Sigmoid colon (tissue), 7 donors: ENCODE data around the gene LSM12. TPM values are rescaled to one million over a fixed set of nuclear protein-coding genes. Genes with fewer than 3 reads are reported as not detected.

ENCODE experiments used
- DNase-seq: peaks from one replicate; pipeline ENCODE4 v3.0.0-alpha.2; 2019
- H3K27ac ChIP-seq, 4 donors: fragments of 200-600 bp; sonication (generic); one replicate each; pipeline ENCODE4 v1.5.1; 2016 to 2019; ENCODE audit warnings: mild to moderate bottlenecking in 1 of 4
- H3K27me3 ChIP-seq, 3 donors: fragments of 200-600 bp; sonication (generic); one replicate each; pipeline ENCODE4 v1.5.1; 2019; ENCODE audit warnings: mild to moderate bottlenecking in 1 of 3
- H3K36me3 ChIP-seq, 4 donors: fragments of 200-600 bp; sonication (generic); one replicate each; pipeline ENCODE4 v1.5.1; 2016 to 2019
- H3K4me1 ChIP-seq, 4 donors: fragments of 200-600 bp; sonication (generic); one replicate each; pipeline ENCODE4 v1.5.1; 2017 to 2019
- H3K4me3 ChIP-seq, 4 donors: fragments of 200-600 bp; sonication (generic); one replicate each; pipeline ENCODE4 v1.5.1; 2017 to 2019; ENCODE audit warnings: mild to moderate bottlenecking in 2 of 4, moderate library complexity in 1 of 4
- H3K9me3 ChIP-seq, 4 donors: fragments of 200-600 bp in 3 of 4; sonication (generic) in 3 of 4; one replicate each; pipeline versions ENCODE4 v1.5.1 to v1.6.1; 2013 to 2019
- CTCF ChIP-seq, 4 experiments: fragments of 450-650 bp in 3 of 4; fragments of 200-600 bp in 1 of 4; IDR thresholded peaks; one replicate each; pipeline ENCODE4 v1.5.1; 2016 to 2019; ENCODE audit warnings: antibody characterized with exemption in 4 of 4, mild to moderate bottlenecking in 3 of 4, moderate library complexity in 2 of 4
- EP300 ChIP-seq, 4 donors: sonication (generic); formaldehyde crosslinking; IDR thresholded peaks; one replicate each; pipeline ENCODE4 v1.6.1; 2017; ENCODE audit warnings: antibody characterized with exemption in 4 of 4
- POLR2A ChIP-seq, 2 donors: fragments of 450-650 bp; IDR thresholded peaks; one replicate each; pipeline ENCODE4 v1.6.1; 2016; ENCODE audit warnings: antibody characterized with exemption in 2 of 2, mild to moderate bottlenecking in 2 of 2, moderate library complexity in 2 of 2
- POLR2AphosphoS5 ChIP-seq, 4 donors: sonication (generic); formaldehyde crosslinking; IDR thresholded peaks; one replicate each; pipeline ENCODE4 v1.6.1; 2017; ENCODE audit warnings: antibody characterized with exemption in 4 of 4
- WGBS, 2 donors: extraction: QIAGEN DNeasy Blood & Tissue Kit; methylation state at CpG; one replicate each; pipeline ENCODE4 v1.1.7; 2013; 5-methylcytosine and 5-hydroxymethylcytosine counted together
- intact Hi-C: fragments of 100-400 bp; cut with DNase I; formaldehyde crosslinking; loops from one replicate; pipeline ENCODE4 v1.15.1; 2023
- polyA plus RNA-seq, 3 donors: library from polyadenylated mRNA; stranded (reverse); fragments of 200-250 nt; gene quantifications; one replicate each; pipeline ENCODE4 v1.2.3, GENCODE V29; 2013
- total RNA-seq, 4 donors: library from RNA; depleted of rRNA; stranded (reverse); fragments of >200 nt; gene quantifications; one replicate each; pipeline ENCODE4 v1.1.0, GENCODE V29; 2016
- donor health status: healthy with polysubstance abuse.
- donor health status: Bipolar disorder and iron deficiency.
- donor health status: healthy.

Gene LSM12
- total and polyA plus RNA-seq, 7 donors, result 28.8 to 46.9 (median 37.9) TPM

- no peaks in the 10 kb centered on the region for H3K9me3 ChIP-seq
- H3K4me1 ChIP-seq, result peaks cover 0 to 86% (median 81%) of the 10 kb centered on the region in 4 donors
- DNase-seq, result no peak
- no peaks in the 10 kb centered on the region for H3K27me3 ChIP-seq
- intact Hi-C loops, result loop anchor here (2.0 kb wide), 1 partner anchor 38 kb away; the partner anchor contains the start of gene G6PC3
- no peak for TF ChIP-seq POLR2A (IDR thresholded peaks at IDR 0.05)
- peak overlapping the region; percentile 91 to 95 (median 94) for H3K27ac ChIP-seq
- 52 to 71% methylated on average over 4 of the region's 4 CpGs for WGBS, 2 donors
- peak overlapping the region in 1 of 4 donors; percentile 42 for H3K4me3 ChIP-seq
- peaks cover 0 to 12% (median 4%) of the 10 kb centered on the region in 4 donors for H3K36me3 ChIP-seq
These were observed 42.8 kb upstream of the LSM12 start for GRCh38 chr17:44109312-44109630.

- peak; percentile 98 for DNase-seq
- H3K4me1 ChIP-seq, result peaks cover 0 to 87% (median 82%) of the 10 kb centered on the region in 4 donors
- intact Hi-C loops, result loop anchor here (2.0 kb wide), 1 partner anchor 38 kb away; the partner anchor contains the start of gene G6PC3
These were observed 42.2 kb upstream of the LSM12 start for GRCh38 chr17:44108440-44109311.

GRCh38 chr17:44106801-44107200 is 40.3 kb upstream of the LSM12 start:
- intact Hi-C loops, result no loop called here
- 90 to 98% methylated on average over 4 of the region's 4 CpGs for WGBS, 2 donors
- peaks cover 0 to 80% (median 75%) of the 10 kb centered on the region in 4 donors for H3K4me1 ChIP-seq

More at GRCh38 chr17:44108440-44109311, 42.2 kb upstream of the LSM12 start:
- Histone ChIP-seq H3K9me3 (no peaks in the 10 kb centered on the region), H3K4me3 (peak overlapping the region in 1 of 4 donors; percentile 42), H3K27me3 (no peaks in the 10 kb centered on the region), H3K36me3 (peaks cover 0 to 6% (median under 1%) of the 10 kb centered on the region in 4 donors), H3K27ac (peak overlapping the region; percentile 91 to 95 (median 94))
- WGBS, 2 donors, result 56 to 62% methylated on average over 16 of the region's 16 CpGs
- TF ChIP-seq POLR2A (IDR thresholded peaks at IDR 0.05), result no peak
- TF ChIP-seq EP300 (IDR thresholded peaks at IDR 0.05), result peak in 2 of 4 donors; percentile 74 to 89
- TF ChIP-seq POLR2AphosphoS5 (IDR thresholded peaks at IDR 0.05), result peak; percentile 30 to 85 (median 66)

GRCh38 chr17:44105941-44106340 is 39.5 kb upstream of the LSM12 start:
- Histone ChIP-seq H3K9me3 (no peaks in the 10 kb centered on the region), H3K4me3 (no peak overlapping the region), H3K4me1 (peaks cover 0 to 77% (median 75%) of the 10 kb centered on the region in 4 donors), H3K27me3 (no peaks in the 10 kb centered on the region), H3K27ac (peak overlapping the region in 2 of 4 donors; percentile 34 to 95), H3K36me3 (peaks cover 0 to 6% (median 3%) of the 10 kb centered on the region in 4 donors)
- no peak for DNase-seq
- intact Hi-C loops, result no loop called here
- TF ChIP-seq EP300 (IDR thresholded peaks at IDR 0.05), result no peak
- TF ChIP-seq CTCF (IDR thresholded peaks at IDR 0.05), result no peak
- no peak for TF ChIP-seq POLR2AphosphoS5 (IDR thresholded peaks at IDR 0.05)
- TF ChIP-seq POLR2A (IDR thresholded peaks at IDR 0.05), result no peak
- WGBS, 2 donors, result 51 to 58% methylated on average over 3 of the region's 3 CpGs

More at GRCh38 chr17:44106801-44107200, 40.3 kb upstream of the LSM12 start:
- H3K4me3 ChIP-seq, result no peak overlapping the region
- TF ChIP-seq POLR2A (IDR thresholded peaks at IDR 0.05), result no peak
- no peak for TF ChIP-seq CTCF (IDR thresholded peaks at IDR 0.05)
- no peak for TF ChIP-seq EP300 (IDR thresholded peaks at IDR 0.05)
- TF ChIP-seq POLR2AphosphoS5 (IDR thresholded peaks at IDR 0.05), result no peak
- no peaks in the 10 kb centered on the region for H3K9me3 ChIP-seq
- H3K27ac ChIP-seq, result peak overlapping the region; percentile 91 to 95 (median 94)
- peaks cover 0 to 6% (median under 1%) of the 10 kb centered on the region in 4 donors for H3K36me3 ChIP-seq
- no peak for DNase-seq
- H3K27me3 ChIP-seq, result no peaks in the 10 kb centered on the region

GRCh38 chr17:44105483-44105882 is 39.0 kb upstream of the LSM12 start:
- Histone ChIP-seq H3K27ac (peak overlapping the region in 3 of 4 donors; percentile 21 to 95 (median 34)), H3K4me1 (peaks cover 0 to 77% (median 72%) of the 10 kb centered on the region in 4 donors)

More at GRCh38 chr17:44105483-44105882, 39.0 kb upstream of the LSM12 start:
- H3K9me3 ChIP-seq, result no peaks in the 10 kb centered on the region
- no peak for TF ChIP-seq EP300 (IDR thresholded peaks at IDR 0.05)
- no peak for TF ChIP-seq POLR2A (IDR thresholded peaks at IDR 0.05)
- TF ChIP-seq CTCF (IDR thresholded peaks at IDR 0.05), result no peak
- TF ChIP-seq POLR2AphosphoS5 (IDR thresholded peaks at IDR 0.05), result no peak
- intact Hi-C loops, result no loop called here
- no peak for DNase-seq
- H3K27me3 ChIP-seq, result no peaks in the 10 kb centered on the region
- WGBS, 2 donors, result 76 to 88% methylated on average over 3 of the region's 3 CpGs
- no peak overlapping the region for H3K4me3 ChIP-seq
- H3K36me3 ChIP-seq, result peaks cover 0 to 6% (median 3%) of the 10 kb centered on the region in 4 donors
